ENCODE measurements around the gene GPR4.
A peak's percentile ranks its signal among the peaks of the same experiment; 100 is the strongest.
"Not testable (repeated sequence)": the region's sequence is repeated elsewhere in the genome, so short reads cannot be mapped to it uniquely, and the experiment has no call there.

The GPR4 gene

DNA sequence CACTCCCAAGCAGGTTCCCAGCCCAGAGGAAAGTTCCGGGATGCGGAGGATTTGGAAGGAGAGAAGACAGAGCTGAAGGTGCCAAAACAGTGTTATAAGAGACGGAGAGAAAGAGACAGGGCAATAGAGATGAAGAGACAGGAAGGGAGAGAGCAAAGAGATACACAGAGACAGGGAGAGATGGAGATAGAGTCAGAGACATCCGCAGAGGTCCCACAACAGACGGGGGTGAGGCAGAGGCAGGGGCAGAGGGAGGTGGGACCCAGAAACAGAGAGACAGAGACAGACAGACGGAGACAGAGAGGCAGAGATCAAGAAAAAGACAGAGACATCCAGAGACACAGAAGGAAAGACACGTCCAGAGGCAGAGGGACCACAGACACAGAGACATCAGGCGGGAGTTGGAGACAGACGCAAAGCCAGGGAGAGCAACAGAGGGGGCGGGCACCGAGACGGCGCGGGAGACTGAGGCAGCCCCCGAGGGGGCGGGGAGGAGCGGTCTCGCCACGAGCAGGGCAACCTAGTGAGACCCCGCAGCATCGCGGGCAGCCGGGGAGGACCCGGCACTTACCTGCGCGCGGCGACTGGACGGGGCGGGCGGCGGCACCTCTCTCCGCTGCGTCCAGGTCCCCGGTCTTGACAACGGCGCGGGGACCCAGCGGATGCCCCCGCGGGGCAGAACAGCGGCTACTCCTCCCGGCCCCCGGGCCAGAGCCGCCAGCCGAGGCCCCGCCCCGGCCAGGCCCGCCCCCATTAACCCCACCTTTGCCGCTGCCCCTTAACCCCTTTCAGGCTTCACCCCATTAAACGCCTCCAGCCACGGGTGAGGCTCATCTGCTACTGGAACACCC, at the start of gene GPR4:
GPR4 (minus strand) TSS at position 689 of the 851 bp plus-strand sequence. CDS start 10,346 bp downstream, outside the sequence.
- no peak for DNase-seq (ENCODE audit: low read depth in 1 of 2, low spot score in 1 of 2)

GRCh38 chr19:45650722-45651121, 48.7 kb upstream of the GPR4 start:
- no peak for DNase-seq (ENCODE audit: low read depth in 1 of 2, low spot score in 1 of 2)

DNA sequence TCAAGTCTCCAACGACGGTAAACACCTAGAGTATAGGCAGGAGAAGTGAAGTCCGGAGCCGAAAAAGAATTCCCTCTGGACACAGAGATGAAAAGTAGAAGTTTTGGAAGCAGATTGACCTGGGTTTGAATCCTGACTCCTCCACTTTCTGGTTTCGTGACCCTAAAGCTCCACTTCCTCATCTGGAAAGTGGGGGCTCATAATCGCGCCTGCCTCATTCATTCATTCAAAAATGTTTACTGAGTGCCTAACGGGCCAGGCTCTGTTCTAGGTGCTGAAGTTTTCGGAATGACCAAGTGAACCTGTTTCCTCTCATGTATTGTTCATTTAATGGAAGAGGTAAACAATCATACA, 44.3 kb upstream of the GPR4 start:
- no peak for DNase-seq (ENCODE audit: low read depth in 1 of 2, low spot score in 1 of 2)

- peak; percentile 56 to 71 for DNase-seq (ENCODE audit: low read depth in 1 of 2, low spot score in 1 of 2)
These were observed 43.8 kb upstream of the GPR4 start for GRCh38 chr19:45645631-45646344.

- no peak for DNase-seq (ENCODE audit: low read depth in 1 of 2, low spot score in 1 of 2)
These were observed 43.1 kb upstream of the GPR4 start for GRCh38 chr19:45645068-45645630.

- no peak for DNase-seq (ENCODE audit: low read depth in 1 of 2, low spot score in 1 of 2)
These were observed 42.1 kb upstream of the GPR4 start for GRCh38 chr19:45643927-45644771.

DNA sequence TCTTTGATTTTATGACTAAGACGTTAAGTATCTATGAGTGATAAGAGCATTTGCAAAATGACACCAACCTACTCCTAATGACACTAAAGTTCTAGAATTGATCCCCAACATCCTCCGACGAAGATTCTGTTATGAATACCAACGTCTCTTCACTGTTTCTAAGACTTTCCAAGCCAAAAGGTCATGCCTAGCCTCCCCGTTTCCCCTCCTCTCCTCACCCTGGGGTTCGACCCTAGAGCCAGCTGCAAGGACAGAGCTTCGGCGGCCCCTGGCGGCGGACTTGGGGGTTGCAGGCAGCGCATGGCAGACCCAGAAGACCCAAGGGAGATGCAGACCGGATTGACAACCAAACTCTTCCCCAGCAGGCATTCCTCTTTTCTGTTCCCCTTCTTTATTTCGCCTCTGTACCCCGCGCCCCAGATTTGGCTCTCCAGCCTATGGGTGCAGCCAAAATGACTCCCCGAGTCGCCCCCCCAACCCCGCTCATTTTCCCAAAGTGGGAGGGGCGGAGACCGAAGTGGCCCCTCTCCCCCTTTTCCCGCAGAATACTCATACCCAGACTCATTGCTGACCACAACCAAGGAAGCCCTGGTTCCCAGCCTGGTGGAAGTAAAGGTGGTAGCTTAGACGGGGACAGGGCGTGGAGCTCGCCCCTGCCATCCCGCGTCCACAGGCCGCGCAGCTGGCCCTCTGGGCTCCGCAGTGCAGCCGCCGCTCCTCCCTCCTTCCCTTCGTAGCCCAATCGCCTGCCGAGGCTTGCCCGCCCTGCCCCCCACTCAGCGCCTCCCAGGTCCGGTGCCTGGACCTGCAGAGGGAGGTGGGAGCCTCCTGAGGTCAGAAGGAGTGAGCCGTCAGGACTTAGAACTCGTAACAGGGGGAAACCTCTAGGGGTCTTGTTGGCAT, 41.3 kb upstream of the GPR4 start:
- peak; percentile 95 to 98 for DNase-seq (ENCODE audit: low read depth in 1 of 2, low spot score in 1 of 2)

DNA sequence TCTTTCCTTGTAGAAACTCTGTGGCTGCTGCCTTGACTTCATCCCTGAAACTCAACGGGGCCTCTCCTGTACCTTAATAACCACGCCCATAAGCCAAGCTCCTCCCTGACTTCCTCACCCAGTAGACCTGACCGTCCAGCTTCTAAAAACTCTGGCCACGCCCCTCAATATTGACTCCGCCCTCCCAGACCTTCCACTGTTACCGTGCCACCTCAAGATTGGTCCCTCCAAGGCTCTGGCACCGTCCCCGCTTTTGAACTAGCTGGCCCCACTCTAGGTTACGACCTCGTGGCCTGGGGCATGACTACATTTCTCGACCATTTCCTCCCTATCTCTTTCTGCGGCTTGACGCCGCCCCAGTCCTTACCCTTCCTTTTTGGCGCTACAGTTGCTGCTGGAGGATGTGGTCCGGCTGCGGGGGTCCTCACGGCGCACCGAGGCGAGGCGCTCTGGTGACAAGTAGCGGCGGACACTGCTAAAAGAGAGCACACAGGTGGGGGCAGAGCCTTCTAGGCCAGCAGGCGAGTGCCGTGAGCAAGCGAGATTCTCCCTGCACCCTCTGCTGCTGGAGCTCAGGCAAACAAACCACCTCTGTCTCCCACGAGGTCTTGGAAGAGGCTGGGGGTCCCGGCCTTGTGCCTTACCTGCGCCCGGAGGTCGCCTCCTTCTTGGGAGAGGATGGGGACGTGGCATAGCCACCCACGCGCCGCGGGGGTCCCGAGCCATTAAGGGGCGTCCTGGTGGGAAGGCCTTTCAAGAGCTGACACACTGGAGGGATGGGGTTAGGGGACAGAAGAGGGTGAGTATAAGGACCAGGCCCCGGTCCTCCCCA, 39.5 kb upstream of the GPR4 start:
- DNase-seq (ENCODE audit: low read depth in 1 of 2, low spot score in 1 of 2), result peak; percentile 63 to 80

- peak in 1 of 2 donors; percentile 24 for DNase-seq (ENCODE audit: low read depth in 1 of 2, low spot score in 1 of 2)
These were observed 38.8 kb upstream of the GPR4 start for GRCh38 chr19:45640849-45641273.

DNA sequence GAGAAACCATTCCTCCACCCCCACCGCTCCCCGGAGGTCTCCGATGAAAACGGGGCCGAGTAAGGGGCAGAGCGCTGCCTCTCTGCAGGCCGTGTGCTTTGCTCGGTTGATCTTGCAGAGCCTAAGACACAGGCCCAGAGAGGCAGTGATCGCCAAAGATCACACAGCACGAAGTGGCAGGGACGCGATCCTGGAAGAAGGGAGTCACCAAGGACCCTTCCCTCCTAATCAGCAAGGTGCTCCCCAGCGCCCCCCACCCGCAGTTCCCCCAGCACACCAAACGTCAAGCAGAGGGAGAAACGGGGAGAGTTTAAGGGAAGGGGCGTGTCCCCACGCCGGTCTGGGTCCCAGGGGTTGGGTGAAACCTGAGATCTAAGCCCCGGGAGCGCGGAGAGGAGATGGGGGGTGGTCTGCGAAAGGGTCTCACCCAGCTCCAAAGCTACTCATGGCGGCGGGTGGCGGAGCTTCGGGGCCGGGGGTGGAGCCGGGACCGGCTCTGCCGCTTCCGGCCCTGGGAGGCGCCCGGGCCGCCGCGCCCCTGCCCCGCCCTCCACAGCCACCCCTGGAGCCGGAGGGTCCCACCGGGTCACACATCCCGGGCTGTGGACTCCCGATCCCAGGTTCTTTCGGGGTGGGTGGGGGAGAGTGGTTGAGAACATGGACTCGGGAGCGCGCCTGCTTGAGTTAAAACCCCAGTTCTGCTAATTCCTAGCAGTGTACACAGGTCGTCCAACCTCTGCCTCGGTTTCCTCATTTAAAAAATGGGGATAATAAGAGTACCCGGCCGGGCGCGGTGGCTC, 37.1 kb upstream of the GPR4 start, which contains the start of gene EML2:
EML2 (minus strand) TSS at position 468 of the 800 bp plus-strand sequence; CDS start at position 447, 21 bp downstream.
- DNase-seq (ENCODE audit: low read depth in 1 of 2, low spot score in 1 of 2), result peak in 1 of 2 donors; percentile 23

GRCh38 chr19:45637890-45638667, 36.1 kb upstream of the GPR4 start:
- no peak for DNase-seq (ENCODE audit: low read depth in 1 of 2, low spot score in 1 of 2)

GRCh38 chr19:45636902-45637301, 34.9 kb upstream of the GPR4 start:
- no peak for DNase-seq (ENCODE audit: low read depth in 1 of 2, low spot score in 1 of 2)

DNA sequence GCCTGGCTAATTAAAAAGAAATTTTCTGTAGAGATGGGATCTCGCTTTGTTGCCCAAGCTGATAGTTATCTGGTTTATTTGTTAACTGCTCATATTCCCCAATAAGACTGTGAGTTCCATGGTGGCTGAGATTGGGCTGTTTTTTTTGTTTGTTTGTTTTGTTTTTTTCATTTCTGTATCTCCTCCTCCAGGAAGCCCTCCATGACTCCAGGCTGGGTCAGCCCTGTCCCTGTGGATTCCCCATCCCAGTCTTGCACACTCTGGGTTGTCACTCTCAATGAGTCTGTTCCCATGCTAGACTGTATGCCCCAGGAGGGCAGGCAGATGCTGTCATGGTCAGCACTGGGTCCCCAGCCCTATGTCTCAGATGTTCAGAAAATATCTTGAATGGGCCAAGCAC, 34.3 kb upstream of the GPR4 start:
- DNase-seq (ENCODE audit: low read depth in 1 of 2, low spot score in 1 of 2), result no peak

- DNase-seq (ENCODE audit: low read depth in 1 of 2, low spot score in 1 of 2), result peak in 1 of 2 donors; percentile 37
These were observed 30.6 kb upstream of the GPR4 start for GRCh38 chr19:45632468-45633196.

GRCh38 chr19:45630463-45630862, 28.5 kb upstream of the GPR4 start:
- DNase-seq (ENCODE audit: low read depth in 1 of 2, low spot score in 1 of 2), result peak in 1 of 2 donors; percentile 39

DNA sequence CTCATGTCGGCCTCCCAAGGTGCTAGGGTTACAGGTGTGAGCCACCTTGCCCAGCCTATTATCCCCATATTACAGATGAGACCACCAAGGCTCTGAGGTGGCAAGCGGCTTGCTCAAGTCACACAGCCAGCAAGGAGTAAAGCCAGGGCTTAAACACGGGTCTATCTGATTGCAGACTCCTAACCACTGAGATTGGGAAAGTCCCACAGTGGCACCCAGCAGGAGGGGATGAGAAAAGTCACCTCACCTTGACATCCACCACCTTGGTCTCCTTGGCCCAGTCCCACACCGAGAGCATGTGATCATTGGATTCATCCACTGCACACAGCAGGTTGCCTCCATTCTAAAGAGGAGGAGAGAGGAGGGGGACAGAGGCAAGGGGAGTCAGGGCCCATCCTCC, 27.7 kb upstream of the GPR4 start:
- no peak for DNase-seq (ENCODE audit: low read depth in 1 of 2, low spot score in 1 of 2)

DNA sequence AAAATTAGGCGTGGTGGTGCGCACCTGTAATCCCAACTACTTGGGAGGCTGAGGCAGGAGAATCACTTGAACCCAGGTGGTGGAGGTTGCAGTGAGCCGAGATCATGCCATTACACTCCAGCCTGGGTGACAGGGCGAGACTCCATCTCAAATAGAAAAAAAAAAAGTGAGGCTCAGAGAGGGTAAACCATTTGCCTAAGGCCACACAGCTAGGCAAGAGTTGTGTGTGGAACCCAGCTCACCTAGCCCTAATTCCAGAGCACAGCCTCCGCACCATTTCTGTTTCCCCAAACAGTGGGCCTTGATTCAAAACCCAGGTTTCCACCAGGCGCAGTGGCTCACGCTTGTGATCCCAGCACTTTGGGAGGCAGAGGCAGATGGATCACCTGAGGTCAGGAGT, 26.2 kb upstream of the GPR4 start:
- DNase-seq (ENCODE audit: low read depth in 1 of 2, low spot score in 1 of 2), result not testable (repeated sequence)
